Adrenal gland (tissue), 12 donors: ENCODE results near the gene CST7. TPM values are rescaled to one million over a fixed set of nuclear protein-coding genes. Genes with fewer than 3 reads are reported as not detected.

Experiments used
- DNase-seq, 7 donors: peaks; one replicate each; pipeline ENCODE4 v3.0.0-alpha.2; 2019 to 2020
- H3K27ac ChIP-seq, 5 donors: fragments of 200-600 bp; sonication (generic) in 4 of 5; 1 replicate in 3 of 5; 2 replicates in 2 of 5; pipeline versions ENCODE4 v1.5.1 to v1.8.0; 2016 to 2020; ENCODE audit warnings: mild to moderate bottlenecking in 1 of 5
- H3K27me3 ChIP-seq: fragments of 200-600 bp; 2 replicates; pipeline ENCODE4 v1.8.0; 2021
- H3K36me3 ChIP-seq, 2 donors: fragments of 200-600 bp; replicated peaks in 1 of 2; 1 replicate in 1 of 2; 2 replicates in 1 of 2; pipeline versions ENCODE4 v1.5.1 to v1.8.0; 2018 to 2022
- H3K4me1 ChIP-seq, 2 donors: fragments of 200-600 bp; replicated peaks in 1 of 2; 1 replicate in 1 of 2; 2 replicates in 1 of 2; pipeline versions ENCODE4 v1.5.1 to v1.8.0; 2018 to 2021
- H3K4me3 ChIP-seq, 4 donors: fragments of 200-600 bp; sonication (generic) in 3 of 4; one replicate each; pipeline ENCODE4 v1.5.1; 2016 to 2018
- H3K9me3 ChIP-seq, 3 donors: fragments of 200-600 bp; sonication (generic) in 1 of 3; replicated peaks in 1 of 3; 1 replicate in 2 of 3; 2 replicates in 1 of 3; pipeline versions ENCODE4 v1.5.1 to v1.8.0; 2016 to 2021
- CTCF ChIP-seq, 6 experiments: fragments of 450-650 bp in 4 of 6; fragments of 200-600 bp in 2 of 6; sonication (generic) in 1 of 6; IDR thresholded peaks; 1 replicate in 5 of 6; 2 replicates in 1 of 6; pipeline versions ENCODE4 v1.5.1 to v1.8.0; 2016 to 2021; ENCODE audit warnings: antibody characterized with exemption in 6 of 6, mild to moderate bottlenecking in 2 of 6, moderate library complexity in 1 of 6
- POLR2A ChIP-seq, 2 donors: fragments of 450-650 bp; IDR thresholded peaks; one replicate each; pipeline ENCODE4 v1.6.1; 2017; ENCODE audit warnings: antibody characterized with exemption in 2 of 2, mild to moderate bottlenecking in 2 of 2, moderate library complexity in 1 of 2
- WGBS, 4 donors: extraction: QIAGEN DNeasy Blood & Tissue Kit in 2 of 4; methylation state at CpG; one replicate each; pipeline versions ENCODE4 v1.1.5 to v1.1.7; 2013 to 2017; 5-methylcytosine and 5-hydroxymethylcytosine counted together
- intact Hi-C, 2 donors: fragments of 100-400 bp; cut with DNase I; formaldehyde crosslinking; loops; one replicate each; pipeline versions ENCODE4 v1.14.1 to v1.15.0; 2022 to 2023
- polyA plus RNA-seq, 3 donors: library from polyadenylated mRNA; stranded (reverse); fragments of 200-250 nt in 2 of 3; fragments of 350-450 nt in 1 of 3; fragmentation: Illumina TruSeq in 1 of 3; extraction: RNeasy Lipid Tissue Mini Kit (QIAGEN cat#74804) in 1 of 3; gene quantifications; one replicate each; pipeline ENCODE4 v1.2.3, GENCODE V29; 2013 to 2014
- total RNA-seq, 9 donors: library from RNA; depleted of rRNA in 4 of 9; stranded (reverse); fragments of >200 nt in 4 of 9; fragments of 120-200 nt in 1 of 9; fragmentation: NEBNext Ultra II Directional in 1 of 9; extraction: Animal tissue kit (Norgen Biotek cat#: 25700) in 1 of 9; gene quantifications; one replicate each; pipeline versions ENCODE4 v1.1.0 to v1.2.4, GENCODE V29; 2013 to 2023
- donor health status: healthy with polysubstance abuse.
- donor health status: Bipolar disorder and iron deficiency.
- donor health status: DM: yes; HTN: yes; CAD: no.
- donor health status: DM: no; HTN: no; CAD: no.
- donor health status: DM: no; HTN: no; CAD: no.
- donor health status: DM: yes; HTN: yes; CAD: no.

The CST7 gene
- total and polyA plus RNA-seq, 12 donors, result 0.17 to 4.1 (median 0.93) TPM

- TF ChIP-seq POLR2A (IDR thresholded peaks at IDR 0.05) (no peak), CTCF (IDR thresholded peaks at IDR 0.05) (no peak)
- H3K27ac ChIP-seq, result no peak overlapping the region
- WGBS, 4 donors, result 66 to 80% (median 74%) methylated on average over 4 of the region's 4 CpGs
- intact Hi-C loops, result loop anchor here in 1 of 2 donors (10.0 kb wide), 1 partner anchor 65 kb away; no protein-coding TSS in a partner anchor
- H3K9me3 ChIP-seq, result no peaks in the 10 kb centered on the region
- H3K36me3 ChIP-seq, result no peaks in the 10 kb centered on the region
- H3K4me3 ChIP-seq, result no peak overlapping the region
- H3K27me3 ChIP-seq, result no peaks in the 10 kb centered on the region
- DNase-seq, result no peak
- H3K4me1 ChIP-seq, result no peaks in the 10 kb centered on the region
These were observed 39.2 kb upstream of the CST7 start for GRCh38 chr20:24909861-24910260.

- Histone ChIP-seq H3K4me3 (no peak overlapping the region), H3K4me1 (no peaks in the 10 kb centered on the region), H3K36me3 (no peaks in the 10 kb centered on the region), H3K27ac (no peak overlapping the region), H3K27me3 (no peaks in the 10 kb centered on the region), H3K9me3 (no peaks in the 10 kb centered on the region)
- WGBS, 4 donors, result 69 to 82% (median 74%) methylated on average over 3 of the region's 3 CpGs; no CpG with 5 or more reads in 1 of the 4 donors
- intact Hi-C loops, result loop anchor here in 1 of 2 donors (10.0 kb wide), 1 partner anchor 64 kb away; no protein-coding TSS in a partner anchor
- TF ChIP-seq POLR2A (IDR thresholded peaks at IDR 0.05), result no peak
- TF ChIP-seq CTCF (IDR thresholded peaks at IDR 0.05), result no peak
- no peak for DNase-seq
These were observed 38.6 kb upstream of the CST7 start for GRCh38 chr20:24910461-24910860.

GRCh38 chr20:24911461-24911860 lies 37.6 kb upstream of the CST7 start:
- Histone ChIP-seq H3K4me1 (no peaks in the 10 kb centered on the region), H3K27me3 (no peaks in the 10 kb centered on the region), H3K27ac (no peak overlapping the region), H3K9me3 (no peaks in the 10 kb centered on the region), H3K4me3 (no peak overlapping the region), H3K36me3 (no peaks in the 10 kb centered on the region)
- intact Hi-C loops, result loop anchor here in 1 of 2 donors (10.0 kb wide), 1 partner anchor 63 kb away; no protein-coding TSS in a partner anchor
- WGBS, 4 donors, result 38 to 62% (median 48%) methylated on average over 7 of the region's 7 CpGs
- DNase-seq, result no peak
- TF ChIP-seq CTCF (IDR thresholded peaks at IDR 0.05), result no peak
- no peak for TF ChIP-seq POLR2A (IDR thresholded peaks at IDR 0.05)

GRCh38 chr20:24912397-24913075 lies 36.5 kb upstream of the CST7 start:
- 73 to 95% (median 81%) methylated on average over 5 to 8 of the region's 8 CpGs for WGBS, 4 donors
- DNase-seq, result no peak
- intact Hi-C loops, result loop anchor here in 1 of 2 donors (10.0 kb wide), 1 partner anchor 62 kb away; no protein-coding TSS in a partner anchor

More at GRCh38 chr20:24912397-24913075, 36.5 kb upstream of the CST7 start:
- Histone ChIP-seq H3K36me3 (no peaks in the 10 kb centered on the region), H3K9me3 (no peaks in the 10 kb centered on the region), H3K4me3 (no peak overlapping the region), H3K27me3 (no peaks in the 10 kb centered on the region), H3K4me1 (no peaks in the 10 kb centered on the region), H3K27ac (no peak overlapping the region)
- TF ChIP-seq POLR2A (IDR thresholded peaks at IDR 0.05) (no peak), CTCF (IDR thresholded peaks at IDR 0.05) (no peak)
